ENCODE data around the gene ELN.

The ELN gene

DNA sequence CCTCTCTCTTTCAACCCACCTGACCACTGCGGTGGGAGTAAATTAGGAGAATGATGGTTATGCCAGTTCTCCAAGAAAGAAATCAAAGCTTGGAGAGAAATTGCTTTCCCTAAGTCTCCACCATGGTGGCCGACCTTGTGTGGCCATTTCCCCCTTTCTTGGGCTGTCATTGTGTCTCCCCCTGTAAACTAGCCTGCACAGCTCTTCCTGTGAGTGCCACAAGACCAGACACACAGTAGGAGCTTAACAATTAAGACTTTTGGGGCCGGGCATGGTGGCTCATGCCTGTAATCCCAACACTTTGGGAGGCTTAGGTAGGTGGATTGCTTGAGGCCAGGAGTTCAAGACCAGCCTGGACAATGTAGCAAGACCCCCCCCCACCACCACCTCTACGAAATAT lies 36.7 kb downstream of the ELN start:
- ATAC-seq: no peak
- TF ChIP-seq ZC3H10 (CRISPR knock-in tag; IDR thresholded peaks at IDR 0.05) (no peak), ZFP30 (CRISPR knock-in tag; IDR thresholded peaks at IDR 0.05) (no peak), CSDC2 (CRISPR knock-in tag; IDR thresholded peaks at IDR 0.05) (no peak), SNAI2 (CRISPR knock-in tag; IDR thresholded peaks at IDR 0.05) (no peak), TOX (CRISPR knock-in tag; IDR thresholded peaks at IDR 0.05; ENCODE audit: borderline replicate concordance) (no peak), ZNF565 (CRISPR knock-in tag; conservative IDR thresholded peaks at IDR 0.05; ENCODE audit: low read depth) (no peak), ZFP3 (CRISPR knock-in tag; IDR thresholded peaks at IDR 0.05) (no peak), ESRRG (CRISPR knock-in tag; IDR thresholded peaks at IDR 0.05) (no peak), TCF4 (CRISPR knock-in tag; IDR thresholded peaks at IDR 0.05; ENCODE audit: borderline replicate concordance) (no peak), ZNF70 (CRISPR knock-in tag; IDR thresholded peaks at IDR 0.05) (no peak), ISL1 (CRISPR knock-in tag; IDR thresholded peaks at IDR 0.05) (no peak), PPARA (CRISPR knock-in tag; IDR thresholded peaks at IDR 0.05; ENCODE audit: borderline replicate concordance) (no peak), ARNTL (CRISPR knock-in tag; IDR thresholded peaks at IDR 0.05; ENCODE audit: borderline replicate concordance, low read depth) (no peak), GLIS3 (CRISPR knock-in tag; IDR thresholded peaks at IDR 0.05) (no peak), ZNF8 (CRISPR knock-in tag; IDR thresholded peaks at IDR 0.05) (no peak)
- TF ChIP-seq, protein P1, sequence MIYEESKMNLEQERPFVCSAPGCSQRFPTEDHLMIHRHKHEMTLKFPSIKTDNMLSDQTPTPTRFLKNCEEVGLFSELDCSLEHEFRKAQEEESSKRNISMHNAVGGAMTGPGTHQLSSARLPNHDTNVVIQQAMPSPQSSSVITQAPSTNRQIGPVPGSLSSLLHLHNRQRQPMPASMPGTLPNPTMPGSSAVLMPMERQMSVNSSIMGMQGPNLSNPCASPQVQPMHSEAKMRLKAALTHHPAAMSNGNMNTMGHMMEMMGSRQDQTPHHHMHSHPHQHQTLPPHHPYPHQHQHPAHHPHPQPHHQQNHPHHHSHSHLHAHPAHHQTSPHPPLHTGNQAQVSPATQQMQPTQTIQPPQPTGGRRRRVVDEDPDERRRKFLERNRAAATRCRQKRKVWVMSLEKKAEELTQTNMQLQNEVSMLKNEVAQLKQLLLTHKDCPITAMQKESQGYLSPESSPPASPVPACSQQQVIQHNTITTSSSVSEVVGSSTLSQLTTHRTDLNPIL (CRISPR knock-in tag; IDR thresholded peaks at IDR 0.05; ENCODE audit: low read depth): no peak
- TF ChIP-seq, protein P2, sequence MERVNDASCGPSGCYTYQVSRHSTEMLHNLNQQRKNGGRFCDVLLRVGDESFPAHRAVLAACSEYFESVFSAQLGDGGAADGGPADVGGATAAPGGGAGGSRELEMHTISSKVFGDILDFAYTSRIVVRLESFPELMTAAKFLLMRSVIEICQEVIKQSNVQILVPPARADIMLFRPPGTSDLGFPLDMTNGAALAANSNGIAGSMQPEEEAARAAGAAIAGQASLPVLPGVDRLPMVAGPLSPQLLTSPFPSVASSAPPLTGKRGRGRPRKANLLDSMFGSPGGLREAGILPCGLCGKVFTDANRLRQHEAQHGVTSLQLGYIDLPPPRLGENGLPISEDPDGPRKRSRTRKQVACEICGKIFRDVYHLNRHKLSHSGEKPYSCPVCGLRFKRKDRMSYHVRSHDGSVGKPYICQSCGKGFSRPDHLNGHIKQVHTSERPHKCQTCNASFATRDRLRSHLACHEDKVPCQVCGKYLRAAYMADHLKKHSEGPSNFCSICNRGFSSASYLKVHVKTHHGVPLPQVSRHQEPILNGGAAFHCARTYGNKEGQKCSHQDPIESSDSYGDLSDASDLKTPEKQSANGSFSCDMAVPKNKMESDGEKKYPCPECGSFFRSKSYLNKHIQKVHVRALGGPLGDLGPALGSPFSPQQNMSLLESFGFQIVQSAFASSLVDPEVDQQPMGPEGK (CRISPR knock-in tag; IDR thresholded peaks at IDR 0.05; ENCODE audit: borderline replicate concordance): no peak
- TF ChIP-seq, protein P3, sequence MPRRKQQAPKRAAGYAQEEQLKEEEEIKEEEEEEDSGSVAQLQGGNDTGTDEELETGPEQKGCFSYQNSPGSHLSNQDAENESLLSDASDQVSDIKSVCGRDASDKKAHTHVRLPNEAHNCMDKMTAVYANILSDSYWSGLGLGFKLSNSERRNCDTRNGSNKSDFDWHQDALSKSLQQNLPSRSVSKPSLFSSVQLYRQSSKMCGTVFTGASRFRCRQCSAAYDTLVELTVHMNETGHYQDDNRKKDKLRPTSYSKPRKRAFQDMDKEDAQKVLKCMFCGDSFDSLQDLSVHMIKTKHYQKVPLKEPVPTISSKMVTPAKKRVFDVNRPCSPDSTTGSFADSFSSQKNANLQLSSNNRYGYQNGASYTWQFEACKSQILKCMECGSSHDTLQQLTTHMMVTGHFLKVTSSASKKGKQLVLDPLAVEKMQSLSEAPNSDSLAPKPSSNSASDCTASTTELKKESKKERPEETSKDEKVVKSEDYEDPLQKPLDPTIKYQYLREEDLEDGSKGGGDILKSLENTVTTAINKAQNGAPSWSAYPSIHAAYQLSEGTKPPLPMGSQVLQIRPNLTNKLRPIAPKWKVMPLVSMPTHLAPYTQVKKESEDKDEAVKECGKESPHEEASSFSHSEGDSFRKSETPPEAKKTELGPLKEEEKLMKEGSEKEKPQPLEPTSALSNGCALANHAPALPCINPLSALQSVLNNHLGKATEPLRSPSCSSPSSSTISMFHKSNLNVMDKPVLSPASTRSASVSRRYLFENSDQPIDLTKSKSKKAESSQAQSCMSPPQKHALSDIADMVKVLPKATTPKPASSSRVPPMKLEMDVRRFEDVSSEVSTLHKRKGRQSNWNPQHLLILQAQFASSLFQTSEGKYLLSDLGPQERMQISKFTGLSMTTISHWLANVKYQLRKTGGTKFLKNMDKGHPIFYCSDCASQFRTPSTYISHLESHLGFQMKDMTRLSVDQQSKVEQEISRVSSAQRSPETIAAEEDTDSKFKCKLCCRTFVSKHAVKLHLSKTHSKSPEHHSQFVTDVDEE (CRISPR knock-in tag; IDR thresholded peaks at IDR 0.05): no peak
- TF ChIP-seq, protein P4, sequence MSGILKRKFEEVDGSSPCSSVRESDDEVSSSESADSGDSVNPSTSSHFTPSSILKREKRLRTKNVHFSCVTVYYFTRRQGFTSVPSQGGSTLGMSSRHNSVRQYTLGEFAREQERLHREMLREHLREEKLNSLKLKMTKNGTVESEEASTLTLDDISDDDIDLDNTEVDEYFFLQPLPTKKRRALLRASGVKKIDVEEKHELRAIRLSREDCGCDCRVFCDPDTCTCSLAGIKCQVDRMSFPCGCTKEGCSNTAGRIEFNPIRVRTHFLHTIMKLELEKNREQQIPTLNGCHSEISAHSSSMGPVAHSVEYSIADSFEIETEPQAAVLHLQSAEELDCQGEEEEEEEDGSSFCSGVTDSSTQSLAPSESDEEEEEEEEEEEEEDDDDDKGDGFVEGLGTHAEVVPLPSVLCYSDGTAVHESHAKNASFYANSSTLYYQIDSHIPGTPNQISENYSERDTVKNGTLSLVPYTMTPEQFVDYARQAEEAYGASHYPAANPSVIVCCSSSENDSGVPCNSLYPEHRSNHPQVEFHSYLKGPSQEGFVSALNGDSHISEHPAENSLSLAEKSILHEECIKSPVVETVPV (CRISPR knock-in tag; IDR thresholded peaks at IDR 0.05): no peak

DNA sequence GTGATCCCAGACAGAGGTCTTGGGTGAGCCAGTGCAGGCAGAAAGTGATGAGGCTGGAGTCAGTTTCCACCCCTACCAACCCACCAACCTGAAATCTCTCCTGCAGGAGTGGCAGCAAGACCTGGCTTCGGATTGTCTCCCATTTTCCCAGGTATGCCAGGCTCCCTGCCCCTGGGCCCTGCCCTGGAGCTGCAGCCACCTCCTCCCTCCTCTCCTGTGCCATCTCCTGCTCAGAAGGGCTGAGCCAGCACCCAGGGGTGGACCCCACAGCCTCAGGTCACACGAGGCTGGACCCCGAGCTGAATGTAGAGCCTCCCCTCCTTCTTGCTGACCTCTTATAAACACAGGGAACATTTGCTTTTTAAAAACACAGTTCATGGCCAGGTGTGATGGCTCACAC lies 38.7 kb downstream of the ELN start:
- TF ChIP-seq, protein P5, sequence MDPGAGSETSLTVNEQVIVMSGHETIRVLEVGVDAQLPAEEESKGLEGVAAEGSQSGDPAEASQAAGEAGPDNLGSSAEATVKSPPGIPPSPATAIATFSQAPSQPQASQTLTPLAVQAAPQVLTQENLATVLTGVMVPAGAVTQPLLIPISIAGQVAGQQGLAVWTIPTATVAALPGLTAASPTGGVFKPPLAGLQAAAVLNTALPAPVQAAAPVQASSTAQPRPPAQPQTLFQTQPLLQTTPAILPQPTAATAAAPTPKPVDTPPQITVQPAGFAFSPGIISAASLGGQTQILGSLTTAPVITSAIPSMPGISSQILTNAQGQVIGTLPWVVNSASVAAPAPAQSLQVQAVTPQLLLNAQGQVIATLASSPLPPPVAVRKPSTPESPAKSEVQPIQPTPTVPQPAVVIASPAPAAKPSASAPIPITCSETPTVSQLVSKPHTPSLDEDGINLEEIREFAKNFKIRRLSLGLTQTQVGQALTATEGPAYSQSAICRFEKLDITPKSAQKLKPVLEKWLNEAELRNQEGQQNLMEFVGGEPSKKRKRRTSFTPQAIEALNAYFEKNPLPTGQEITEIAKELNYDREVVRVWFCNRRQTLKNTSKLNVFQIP (CRISPR knock-in tag; IDR thresholded peaks at IDR 0.05; ENCODE audit: borderline replicate concordance, low read depth): no peak
- TF ChIP-seq ZFP3 (CRISPR knock-in tag; IDR thresholded peaks at IDR 0.05) (no peak), ARNTL (CRISPR knock-in tag; IDR thresholded peaks at IDR 0.05; ENCODE audit: borderline replicate concordance, low read depth) (no peak), OSR1 (CRISPR knock-in tag; IDR thresholded peaks at IDR 0.05) (no peak), TCF4 (CRISPR knock-in tag; IDR thresholded peaks at IDR 0.05; ENCODE audit: borderline replicate concordance) (no peak), PPARA (CRISPR knock-in tag; IDR thresholded peaks at IDR 0.05; ENCODE audit: borderline replicate concordance) (no peak)
- TF ChIP-seq, protein P3 (CRISPR knock-in tag; IDR thresholded peaks at IDR 0.05): no peak
- ATAC-seq: no peak
